GDM1 (cell line): ENCODE data around the gene IGF1R.

Source experiments
- DNase-seq: peaks from one replicate; lab custom pipeline; 2025; lab: John Stamatoyannopoulos, UW

IGF1R gene

DNA sequence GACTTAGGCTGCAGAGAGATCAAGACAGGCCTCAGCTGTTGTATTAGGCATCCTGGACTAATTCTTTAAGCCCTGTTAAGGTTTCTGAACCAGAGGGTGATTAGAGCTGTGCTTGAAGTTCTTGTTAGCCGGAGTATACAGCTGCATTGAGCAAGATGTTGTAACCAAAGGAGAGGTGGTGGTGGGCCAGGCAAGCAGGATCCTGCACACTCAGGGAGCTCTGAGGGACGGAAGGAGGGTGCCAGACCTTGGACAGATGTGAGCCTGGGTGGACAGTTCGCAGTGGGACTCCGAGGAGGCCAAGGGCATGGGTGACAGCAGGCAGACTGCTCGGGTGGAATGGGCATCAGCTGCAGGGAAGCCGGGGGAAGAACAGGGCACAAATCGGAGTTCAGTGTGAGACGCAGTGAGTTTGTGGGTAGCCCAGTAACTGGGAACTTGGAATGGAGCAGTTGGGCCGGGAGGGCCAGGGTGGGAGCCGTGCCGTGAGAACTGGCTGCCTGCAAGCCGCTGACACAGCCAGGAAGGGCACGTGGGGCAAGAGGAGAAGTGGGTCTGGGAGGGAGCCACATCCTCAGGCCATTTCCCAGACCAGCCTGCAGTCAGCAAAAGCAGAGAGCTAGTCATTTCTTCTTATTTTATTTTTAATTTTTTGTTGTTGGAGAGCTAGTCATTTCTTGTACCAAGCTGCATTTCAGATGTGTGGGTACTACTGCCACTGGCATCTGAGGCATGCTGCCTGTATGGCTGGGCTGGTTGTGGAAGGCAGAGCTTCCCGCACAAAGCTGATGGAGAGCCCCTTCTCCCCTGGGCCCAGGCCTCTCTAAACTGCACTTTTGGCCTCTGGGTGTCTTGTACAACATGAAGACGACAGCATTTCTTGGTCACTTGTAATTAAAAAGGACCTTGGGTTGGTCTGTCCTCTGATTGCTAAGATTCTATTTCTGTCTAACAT, 298.2 kb downstream of the IGF1R start:
- peak; percentile 22 for DNase-seq

DNA sequence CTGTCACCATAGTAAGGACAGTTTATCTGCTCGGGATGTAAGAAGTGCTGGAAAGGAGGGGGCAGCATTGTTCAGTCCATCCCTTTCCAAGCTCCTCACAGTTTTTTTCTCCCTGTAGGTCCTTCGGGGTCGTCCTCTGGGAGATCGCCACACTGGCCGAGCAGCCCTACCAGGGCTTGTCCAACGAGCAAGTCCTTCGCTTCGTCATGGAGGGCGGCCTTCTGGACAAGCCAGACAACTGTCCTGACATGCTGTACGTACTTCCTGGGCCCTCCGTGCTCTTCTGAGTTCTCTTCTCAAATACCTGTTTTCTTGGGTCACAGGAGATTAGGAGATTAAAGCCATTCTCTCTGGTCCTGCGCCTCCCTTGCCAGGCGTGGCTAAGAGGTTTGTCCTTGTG, 300.1 kb downstream of the IGF1R start:
- no peak for DNase-seq

DNA sequence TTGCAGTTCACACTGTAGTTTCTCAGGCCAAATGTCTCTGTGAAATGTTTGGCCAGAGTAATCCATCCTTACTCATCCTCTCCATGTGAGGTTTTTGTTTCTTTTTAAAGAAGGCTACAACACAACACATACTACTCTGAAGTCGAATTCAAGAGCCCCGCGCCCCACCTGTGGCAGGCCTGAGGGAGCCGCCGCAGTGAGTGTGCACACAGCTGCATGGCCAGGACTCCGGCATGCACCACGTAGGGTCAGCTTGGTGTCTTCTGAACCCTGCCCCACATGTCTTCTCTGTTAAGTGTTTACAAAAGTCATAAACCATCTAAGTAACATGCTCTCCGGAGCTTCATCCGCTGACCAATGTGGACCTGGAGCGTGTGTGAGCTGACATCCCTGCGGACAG, 300.6 kb downstream of the IGF1R start:
- DNase-seq, result no peak

DNA sequence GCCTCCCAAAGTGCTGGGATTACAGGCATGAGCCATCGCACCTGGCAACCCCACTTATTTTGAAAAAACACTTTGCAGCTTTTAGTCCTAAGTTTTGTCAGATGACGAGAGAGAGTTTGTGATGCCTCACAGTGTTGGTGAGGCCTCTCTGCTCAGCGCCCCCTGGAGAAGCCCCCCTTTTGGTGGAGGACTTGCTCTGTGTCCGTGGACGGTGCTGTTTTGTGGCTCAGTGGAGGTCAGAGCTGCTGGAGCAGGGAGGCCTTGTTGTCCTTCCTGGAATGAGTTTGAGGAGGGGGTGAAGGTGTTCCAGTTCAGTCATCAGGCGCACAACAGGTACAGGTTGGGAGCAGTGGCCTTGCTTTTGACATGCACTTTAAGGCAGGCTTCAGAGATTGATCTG, 301.3 kb downstream of the IGF1R start:
- no peak for DNase-seq

DNA sequence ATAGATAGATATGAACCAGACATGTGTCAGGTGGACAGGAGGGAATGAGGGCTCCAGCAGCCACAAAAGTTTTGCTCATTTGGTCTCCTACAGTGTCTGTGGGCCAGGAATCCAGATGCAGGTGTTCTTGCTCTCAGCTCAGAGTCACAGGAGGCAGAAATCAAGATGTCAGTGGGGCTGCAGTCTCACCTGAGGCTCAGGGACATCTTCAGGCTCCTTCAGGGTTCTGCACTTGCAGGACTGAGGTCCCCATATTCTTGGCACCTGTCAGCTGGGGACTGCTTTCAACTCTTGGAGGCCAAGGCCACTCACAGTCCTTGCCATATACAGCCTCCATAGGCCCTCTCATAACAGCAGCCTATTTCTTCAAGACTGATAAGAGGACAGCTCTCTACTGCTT, 301.9 kb downstream of the IGF1R start:
- DNase-seq, result no peak

DNA sequence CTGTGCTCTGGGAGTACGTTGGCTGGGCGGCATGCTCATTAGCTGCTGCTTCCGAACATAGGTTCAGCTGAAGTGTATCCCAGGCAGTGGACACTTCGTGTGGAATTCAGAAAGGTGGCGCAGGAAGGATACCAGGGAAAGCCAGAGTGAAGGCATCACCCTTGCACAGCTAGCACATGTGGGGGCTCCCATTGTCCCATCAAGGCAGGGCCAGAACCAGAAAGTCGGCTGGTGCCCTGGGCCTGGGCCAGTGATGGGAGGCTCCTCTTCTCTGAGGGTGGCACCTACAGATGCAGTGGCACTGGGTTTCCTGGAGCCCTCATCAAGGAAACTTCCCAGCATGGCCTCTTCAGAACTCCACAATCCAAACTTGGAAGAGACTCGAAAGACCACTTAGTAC, 302.7 kb downstream of the IGF1R start:
- no peak for DNase-seq

DNA sequence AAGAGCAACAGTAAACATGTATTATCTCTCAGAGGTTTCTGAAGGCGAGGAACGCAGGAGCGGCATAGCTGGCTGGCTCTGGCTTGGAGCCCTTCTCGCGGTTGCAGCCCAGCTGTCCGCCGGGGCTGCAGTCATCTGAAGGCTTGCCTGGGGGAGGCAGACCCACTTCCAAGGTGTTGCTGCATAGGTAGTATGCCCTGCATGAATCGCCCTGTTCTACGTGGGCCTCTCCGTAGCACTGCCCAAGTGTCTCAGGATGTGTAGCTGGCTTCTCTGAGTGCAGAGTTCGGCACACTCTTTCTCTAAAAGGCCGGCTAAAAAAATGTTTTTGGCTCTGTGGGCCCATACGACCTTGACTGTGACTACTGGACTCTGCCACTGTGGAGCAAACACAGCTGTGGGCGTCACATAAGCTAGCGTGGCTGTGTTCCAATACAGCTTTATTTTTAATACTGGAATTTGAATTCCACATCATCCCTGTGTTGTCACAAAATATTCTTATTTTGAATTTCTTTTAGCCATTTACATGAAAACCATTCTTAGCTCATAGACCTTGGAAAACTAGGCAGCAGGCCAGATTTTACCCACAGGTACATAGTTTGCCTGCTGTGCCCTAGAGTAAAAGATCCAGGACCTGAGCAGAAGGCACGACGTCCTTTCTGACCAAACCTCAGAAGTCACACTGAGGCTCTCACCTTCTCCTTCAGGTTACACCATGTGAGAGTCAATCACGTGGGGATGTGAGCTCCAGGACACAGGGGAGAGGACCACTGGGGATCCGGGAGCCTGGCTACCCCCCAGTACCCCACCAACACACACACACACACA, 303.4 kb downstream of the IGF1R start:
- DNase-seq, result no peak

DNA sequence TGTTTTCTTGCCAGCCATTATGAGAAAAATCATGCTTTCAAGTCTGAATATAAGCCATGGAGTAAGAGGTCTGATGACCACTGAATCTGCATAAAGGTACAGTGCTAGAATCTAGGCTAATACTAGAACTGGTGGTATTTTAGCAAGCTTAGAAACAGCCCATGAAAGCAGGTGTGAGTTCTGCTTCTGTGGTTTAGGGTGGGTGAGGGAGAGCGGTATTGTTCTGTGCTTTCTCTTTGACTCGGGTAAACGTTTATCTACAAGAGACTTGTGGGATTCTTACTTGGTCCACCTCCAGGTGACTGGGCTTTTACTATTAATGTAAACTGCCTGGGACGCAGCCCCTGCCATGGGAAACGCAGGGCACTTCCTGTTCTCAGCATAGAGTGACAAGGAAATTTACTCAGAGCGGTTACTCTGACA, 304.1 kb downstream of the IGF1R start:
- DNase-seq, result peak; percentile 46

DNA sequence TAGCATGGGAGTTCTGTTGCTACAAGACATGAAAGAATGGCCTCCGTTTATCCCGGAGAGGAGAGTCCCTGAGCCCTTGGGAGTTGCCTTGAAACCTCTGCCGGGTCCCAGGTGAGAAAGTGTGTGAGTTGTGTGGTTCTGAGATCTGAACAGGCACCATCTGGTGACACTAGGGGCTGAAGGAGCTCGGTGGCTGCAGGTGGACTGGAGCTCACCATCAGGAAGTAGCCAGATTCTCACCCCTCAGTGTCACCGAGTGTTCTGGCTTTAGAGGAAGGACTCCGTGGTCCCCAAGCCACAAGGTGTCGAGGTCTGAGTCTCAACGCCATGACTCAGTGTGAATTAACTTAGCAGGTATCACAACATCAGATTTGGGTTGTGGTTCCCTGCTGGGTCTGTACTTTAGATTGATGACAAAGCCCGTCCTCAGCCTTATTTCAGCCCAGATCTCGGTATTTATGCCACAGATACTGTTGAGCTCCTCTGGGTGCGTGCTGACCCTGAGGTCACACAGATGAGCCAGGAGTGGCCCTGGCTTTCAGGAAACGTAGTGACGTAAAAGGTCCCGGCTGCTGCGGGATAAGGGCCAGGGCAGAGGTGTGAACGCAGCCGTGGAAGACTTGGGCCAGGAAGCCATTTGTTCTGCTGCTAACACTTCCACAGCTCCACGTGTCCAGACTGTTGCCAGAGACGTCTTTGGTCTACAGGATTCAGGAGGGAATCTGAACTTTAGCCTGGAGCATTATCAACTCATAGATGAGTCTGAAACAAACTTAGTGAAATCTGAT, 304.9 kb downstream of the IGF1R start:
- DNase-seq, result no peak

DNA sequence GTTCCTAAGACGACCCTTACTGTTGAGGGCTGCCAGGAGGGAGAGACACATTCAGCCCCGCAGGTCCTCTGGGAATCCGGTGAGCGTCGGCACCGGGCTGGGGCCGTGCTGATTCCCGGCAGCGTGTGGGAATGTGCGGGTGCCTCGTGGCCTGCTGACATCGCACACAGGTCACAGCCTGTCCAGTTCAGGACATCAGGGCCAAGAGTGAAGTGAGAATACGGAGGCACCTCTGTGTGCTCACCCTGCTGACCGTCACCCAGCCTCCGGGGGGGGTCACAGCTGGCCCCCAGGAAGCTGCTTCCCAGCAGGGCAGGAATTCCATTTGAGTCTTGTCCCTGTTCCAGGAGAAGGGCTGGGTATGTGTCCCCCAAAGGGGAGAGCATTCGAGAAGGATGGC, 305.6 kb downstream of the IGF1R start:
- DNase-seq, result no peak

DNA sequence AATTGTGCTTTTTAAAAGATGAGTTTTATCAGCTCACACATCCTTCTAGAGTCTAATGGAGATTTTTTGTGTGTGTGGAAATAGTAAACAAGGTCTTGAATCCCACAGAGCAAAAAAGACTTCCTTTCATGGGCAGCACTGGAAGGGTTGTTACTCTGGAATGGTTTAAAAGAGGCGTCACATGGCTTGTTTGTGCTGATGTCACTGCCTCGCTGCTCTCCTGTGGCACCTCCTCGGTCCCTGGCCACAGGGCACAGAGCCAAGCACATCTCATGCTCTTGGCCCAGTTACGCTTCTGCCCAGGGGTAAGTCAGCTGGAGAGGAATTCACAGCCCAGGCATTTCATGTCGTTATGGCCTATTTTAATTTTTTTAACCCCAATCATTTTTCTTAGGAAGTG, 306.1 kb downstream of the IGF1R start:
- DNase-seq, result no peak

DNA sequence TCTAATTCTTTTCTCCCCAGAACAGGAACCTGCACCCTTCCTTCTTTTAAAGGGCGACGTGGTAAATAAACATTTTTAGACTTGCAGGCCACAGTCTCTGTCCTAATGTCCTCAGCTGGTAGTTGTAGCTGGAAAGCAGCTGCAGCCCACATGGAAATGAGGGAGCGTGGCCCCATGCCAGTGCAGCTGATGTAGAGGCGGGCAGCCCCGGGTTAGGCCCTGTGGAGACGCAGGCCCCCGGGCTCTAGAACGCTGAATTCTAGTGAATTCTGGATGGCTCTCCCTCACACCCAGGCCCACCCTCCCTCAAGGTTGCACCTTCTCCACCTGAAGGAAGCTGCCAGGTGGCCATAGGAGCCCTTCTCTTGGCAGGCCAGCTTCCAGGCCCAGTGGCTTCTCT, 307.0 kb downstream of the IGF1R start:
- no peak for DNase-seq

DNA sequence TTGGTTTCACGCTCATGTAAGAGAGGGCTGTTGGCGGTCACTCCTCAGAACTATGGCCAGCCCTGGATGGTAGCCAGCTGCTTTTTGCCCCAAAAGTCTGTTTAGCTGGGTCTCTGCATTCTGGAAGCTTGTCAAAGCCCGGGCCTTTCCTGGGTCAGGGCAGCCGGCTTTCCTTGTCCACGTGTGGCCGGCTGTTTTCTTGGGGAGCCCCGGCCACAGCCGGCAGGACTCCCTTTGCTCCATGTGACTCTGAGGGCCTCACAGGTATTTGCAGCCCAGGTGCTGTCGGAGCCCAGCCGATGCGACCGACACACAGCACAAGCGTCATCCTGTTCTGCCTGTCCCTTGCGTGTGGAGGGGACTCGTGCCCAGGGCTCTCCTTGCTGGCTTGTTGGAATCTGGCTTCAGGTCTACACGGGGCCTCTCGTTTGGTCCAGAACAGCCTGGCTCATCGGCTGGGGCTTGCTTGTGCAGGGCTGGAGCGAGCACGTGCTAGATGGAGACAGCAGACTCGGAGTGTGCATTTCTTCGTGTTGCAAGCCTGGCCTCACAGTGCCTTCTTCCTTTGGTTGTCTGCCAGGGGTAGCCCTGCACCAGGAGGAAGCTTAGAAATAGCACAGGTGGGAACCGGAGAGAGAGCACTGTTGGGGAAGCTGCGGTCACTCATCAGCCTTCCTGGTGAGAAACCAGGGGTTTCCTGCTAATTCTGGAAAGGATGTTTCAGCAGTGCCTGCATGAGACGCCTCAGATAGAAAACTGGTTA, 307.8 kb downstream of the IGF1R start:
- DNase-seq, result peak; percentile 91

DNA sequence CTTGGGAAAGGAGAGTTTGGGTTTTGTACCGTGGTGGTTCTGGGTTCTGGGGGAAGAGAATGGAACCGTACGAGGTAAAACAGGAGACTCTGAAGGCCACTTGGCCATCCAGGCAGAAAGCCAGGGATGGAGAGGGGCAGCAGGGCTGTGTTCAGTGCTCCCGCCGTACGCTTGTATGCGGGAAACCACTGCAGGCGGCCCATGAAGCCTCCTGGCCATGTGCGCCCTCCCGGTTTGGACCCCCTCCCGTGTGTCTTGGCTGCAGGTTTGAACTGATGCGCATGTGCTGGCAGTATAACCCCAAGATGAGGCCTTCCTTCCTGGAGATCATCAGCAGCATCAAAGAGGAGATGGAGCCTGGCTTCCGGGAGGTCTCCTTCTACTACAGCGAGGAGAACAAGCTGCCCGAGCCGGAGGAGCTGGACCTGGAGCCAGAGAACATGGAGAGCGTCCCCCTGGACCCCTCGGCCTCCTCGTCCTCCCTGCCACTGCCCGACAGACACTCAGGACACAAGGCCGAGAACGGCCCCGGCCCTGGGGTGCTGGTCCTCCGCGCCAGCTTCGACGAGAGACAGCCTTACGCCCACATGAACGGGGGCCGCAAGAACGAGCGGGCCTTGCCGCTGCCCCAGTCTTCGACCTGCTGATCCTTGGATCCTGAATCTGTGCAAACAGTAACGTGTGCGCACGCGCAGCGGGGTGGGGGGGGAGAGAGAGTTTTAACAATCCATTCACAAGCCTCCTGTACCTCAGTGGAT, 308.6 kb downstream of the IGF1R start:
- DNase-seq, result no peak

DNA sequence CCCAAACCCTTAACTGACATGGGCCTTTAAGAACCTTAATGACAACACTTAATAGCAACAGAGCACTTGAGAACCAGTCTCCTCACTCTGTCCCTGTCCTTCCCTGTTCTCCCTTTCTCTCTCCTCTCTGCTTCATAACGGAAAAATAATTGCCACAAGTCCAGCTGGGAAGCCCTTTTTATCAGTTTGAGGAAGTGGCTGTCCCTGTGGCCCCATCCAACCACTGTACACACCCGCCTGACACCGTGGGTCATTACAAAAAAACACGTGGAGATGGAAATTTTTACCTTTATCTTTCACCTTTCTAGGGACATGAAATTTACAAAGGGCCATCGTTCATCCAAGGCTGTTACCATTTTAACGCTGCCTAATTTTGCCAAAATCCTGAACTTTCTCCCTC, 309.3 kb downstream of the IGF1R start:
- DNase-seq, result no peak

DNA sequence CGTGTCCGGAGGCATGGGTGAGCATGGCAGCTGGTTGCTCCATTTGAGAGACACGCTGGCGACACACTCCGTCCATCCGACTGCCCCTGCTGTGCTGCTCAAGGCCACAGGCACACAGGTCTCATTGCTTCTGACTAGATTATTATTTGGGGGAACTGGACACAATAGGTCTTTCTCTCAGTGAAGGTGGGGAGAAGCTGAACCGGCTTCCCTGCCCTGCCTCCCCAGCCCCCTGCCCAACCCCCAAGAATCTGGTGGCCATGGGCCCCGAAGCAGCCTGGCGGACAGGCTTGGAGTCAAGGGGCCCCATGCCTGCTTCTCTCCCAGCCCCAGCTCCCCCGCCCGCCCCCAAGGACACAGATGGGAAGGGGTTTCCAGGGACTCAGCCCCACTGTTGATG, 309.7 kb downstream of the IGF1R start:
- DNase-seq, result no peak

DNA sequence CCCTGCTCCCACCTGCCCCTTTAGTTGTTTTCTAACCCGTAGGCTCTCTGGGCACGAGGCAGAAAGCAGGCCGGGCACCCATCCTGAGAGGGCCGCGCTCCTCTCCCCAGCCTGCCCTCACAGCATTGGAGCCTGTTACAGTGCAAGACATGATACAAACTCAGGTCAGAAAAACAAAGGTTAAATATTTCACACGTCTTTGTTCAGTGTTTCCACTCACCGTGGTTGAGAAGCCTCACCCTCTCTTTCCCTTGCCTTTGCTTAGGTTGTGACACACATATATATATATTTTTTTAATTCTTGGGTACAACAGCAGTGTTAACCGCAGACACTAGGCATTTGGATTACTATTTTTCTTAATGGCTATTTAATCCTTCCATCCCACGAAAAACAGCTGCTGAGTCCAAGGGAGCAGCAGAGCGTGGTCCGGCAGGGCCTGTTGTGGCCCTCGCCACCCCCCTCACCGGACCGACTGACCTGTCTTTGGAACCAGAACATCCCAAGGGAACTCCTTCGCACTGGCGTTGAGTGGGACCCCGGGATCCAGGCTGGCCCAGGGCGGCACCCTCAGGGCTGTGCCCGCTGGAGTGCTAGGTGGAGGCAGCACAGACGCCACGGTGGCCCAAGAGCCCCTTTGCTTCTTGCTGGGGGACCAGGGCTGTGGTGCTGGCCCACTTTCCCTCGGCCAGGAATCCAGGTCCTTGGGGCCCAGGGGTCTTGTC, 310.7 kb downstream of the IGF1R start:
- DNase-seq, result no peak

DNA sequence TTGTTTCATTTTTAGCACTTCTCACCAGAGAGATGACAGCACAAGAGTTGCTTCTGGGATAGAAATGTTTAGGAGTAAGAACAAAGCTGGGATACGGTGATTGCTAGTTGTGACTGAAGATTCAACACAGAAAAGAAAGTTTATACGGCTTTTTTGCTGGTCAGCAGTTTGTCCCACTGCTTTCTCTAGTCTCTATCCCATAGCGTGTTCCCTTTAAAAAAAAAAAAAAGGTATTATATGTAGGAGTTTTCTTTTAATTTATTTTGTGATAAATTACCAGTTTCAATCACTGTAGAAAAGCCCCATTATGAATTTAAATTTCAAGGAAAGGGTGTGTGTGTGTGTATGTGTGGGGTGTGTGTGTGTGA, 311.3 kb downstream of the IGF1R start:
- DNase-seq, result no peak

DNA sequence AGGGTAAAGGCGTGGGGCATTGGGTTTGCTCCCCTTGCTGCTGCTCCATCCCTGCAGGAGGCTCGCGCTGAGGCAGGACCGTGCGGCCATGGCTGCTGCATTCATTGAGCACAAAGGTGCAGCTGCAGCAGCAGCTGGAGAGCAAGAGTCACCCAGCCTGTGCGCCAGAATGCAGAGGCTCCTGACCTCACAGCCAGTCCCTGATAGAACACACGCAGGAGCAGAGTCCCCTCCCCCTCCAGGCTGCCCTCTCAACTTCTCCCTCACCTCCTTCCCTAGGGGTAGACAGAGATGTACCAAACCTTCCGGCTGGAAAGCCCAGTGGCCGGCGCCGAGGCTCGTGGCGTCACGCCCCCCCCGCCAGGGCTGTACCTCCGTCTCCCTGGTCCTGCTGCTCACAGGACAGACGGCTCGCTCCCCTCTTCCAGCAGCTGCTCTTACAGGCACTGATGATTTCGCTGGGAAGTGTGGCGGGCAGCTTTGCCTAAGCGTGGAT, 312.3 kb downstream of the IGF1R start:
- DNase-seq, result no peak

DNA sequence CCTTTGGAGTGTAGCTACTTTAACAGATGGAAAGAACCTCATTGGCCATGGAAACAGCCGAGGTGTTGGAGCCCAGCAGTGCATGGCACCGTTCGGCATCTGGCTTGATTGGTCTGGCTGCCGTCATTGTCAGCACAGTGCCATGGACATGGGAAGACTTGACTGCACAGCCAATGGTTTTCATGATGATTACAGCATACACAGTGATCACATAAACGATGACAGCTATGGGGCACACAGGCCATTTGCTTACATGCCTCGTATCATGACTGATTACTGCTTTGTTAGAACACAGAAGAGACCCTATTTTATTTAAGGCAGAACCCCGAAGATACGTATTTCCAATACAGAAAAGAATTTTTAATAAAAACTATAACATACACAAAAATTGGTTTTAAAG, 315.1 kb downstream of the IGF1R start:
- DNase-seq, result no peak
